Osteoblast (primary cell): ENCODE results near the gene EHMT2. TPM values are rescaled to one million over a fixed set of nuclear protein-coding genes. Genes with fewer than 3 reads are reported as not detected.

Source experiments
- DNase-seq: peaks from one replicate; pipeline ENCODE4 v3.0.0; 2011; ENCODE audit warnings: low spot score, mixed read lengths; ENCODE audit not compliant: insufficient read length; ENCODE audit errors: missing footprints
- H2AFZ ChIP-seq: 2 replicates; pipeline ENCODE4 v1.6.0; 2011; ENCODE audit warnings: mild to moderate bottlenecking, low read length
- H3K27ac ChIP-seq: 2 replicates; pipeline ENCODE4 v1.5.1; 2011; ENCODE audit warnings: mild to moderate bottlenecking, low read depth, low read length, moderate library complexity
- H3K27me3 ChIP-seq: 2 replicates; pipeline ENCODE4 v1.6.0; 2012; ENCODE audit warnings: mild to moderate bottlenecking, control low read depth, inconsistent platforms, low read length, moderate library complexity; ENCODE audit not compliant: insufficient read depth
- H3K36me3 ChIP-seq: 2 replicates; pipeline ENCODE4 v1.5.1; 2011; ENCODE audit warnings: mild to moderate bottlenecking, low read length, control low read depth, moderate library complexity; ENCODE audit not compliant: insufficient read depth
- H3K4me1 ChIP-seq: 2 replicates; pipeline ENCODE4 v1.5.1; 2011; ENCODE audit warnings: mild to moderate bottlenecking, low read length, control low read depth, moderate library complexity; ENCODE audit not compliant: insufficient read depth
- H3K4me2 ChIP-seq: 2 replicates; pipeline ENCODE4 v1.6.0; 2011; ENCODE audit warnings: mild to moderate bottlenecking, low read length; ENCODE audit not compliant: insufficient read depth
- H3K4me3 ChIP-seq: fragments of 200-600 bp; sonication (generic); 3 replicates; pipeline ENCODE4 v1.5.1; 2012; ENCODE audit warnings: mild to moderate bottlenecking, low read length, inconsistent platforms; ENCODE audit not compliant: insufficient read depth
- H3K79me2 ChIP-seq: 2 replicates; pipeline ENCODE4 v1.6.0; 2012; ENCODE audit warnings: mild to moderate bottlenecking, low read length, control low read depth, inconsistent platforms; ENCODE audit not compliant: insufficient read depth
- H3K9me3 ChIP-seq: 2 replicates; pipeline ENCODE4 v1.5.1; 2011; ENCODE audit warnings: low read depth, low read length, control low read depth
- H4K20me1 ChIP-seq: 2 replicates; pipeline ENCODE4 v1.6.0; 2012; ENCODE audit warnings: mild to moderate bottlenecking, low read length, control low read depth; ENCODE audit not compliant: insufficient read depth
- total RNA-seq: library from RNA; depleted of rRNA; stranded (reverse); fragments of >200 nt; gene quantifications from 2 replicates; pipeline ENCODE4 v1.2.3, GENCODE V29; 2012
- TF ChIP-seq, protein P1 (sequence below): IDR thresholded peaks from 2 replicates; pipeline ENCODE4 v1.5.1; 2011; ENCODE audit warnings: mild to moderate bottlenecking, low read depth, low read length, moderate library complexity; ENCODE audit errors: extremely low read depth

Gene EHMT2
- total RNA-seq, 1 donor: 40.9 TPM

DNA sequence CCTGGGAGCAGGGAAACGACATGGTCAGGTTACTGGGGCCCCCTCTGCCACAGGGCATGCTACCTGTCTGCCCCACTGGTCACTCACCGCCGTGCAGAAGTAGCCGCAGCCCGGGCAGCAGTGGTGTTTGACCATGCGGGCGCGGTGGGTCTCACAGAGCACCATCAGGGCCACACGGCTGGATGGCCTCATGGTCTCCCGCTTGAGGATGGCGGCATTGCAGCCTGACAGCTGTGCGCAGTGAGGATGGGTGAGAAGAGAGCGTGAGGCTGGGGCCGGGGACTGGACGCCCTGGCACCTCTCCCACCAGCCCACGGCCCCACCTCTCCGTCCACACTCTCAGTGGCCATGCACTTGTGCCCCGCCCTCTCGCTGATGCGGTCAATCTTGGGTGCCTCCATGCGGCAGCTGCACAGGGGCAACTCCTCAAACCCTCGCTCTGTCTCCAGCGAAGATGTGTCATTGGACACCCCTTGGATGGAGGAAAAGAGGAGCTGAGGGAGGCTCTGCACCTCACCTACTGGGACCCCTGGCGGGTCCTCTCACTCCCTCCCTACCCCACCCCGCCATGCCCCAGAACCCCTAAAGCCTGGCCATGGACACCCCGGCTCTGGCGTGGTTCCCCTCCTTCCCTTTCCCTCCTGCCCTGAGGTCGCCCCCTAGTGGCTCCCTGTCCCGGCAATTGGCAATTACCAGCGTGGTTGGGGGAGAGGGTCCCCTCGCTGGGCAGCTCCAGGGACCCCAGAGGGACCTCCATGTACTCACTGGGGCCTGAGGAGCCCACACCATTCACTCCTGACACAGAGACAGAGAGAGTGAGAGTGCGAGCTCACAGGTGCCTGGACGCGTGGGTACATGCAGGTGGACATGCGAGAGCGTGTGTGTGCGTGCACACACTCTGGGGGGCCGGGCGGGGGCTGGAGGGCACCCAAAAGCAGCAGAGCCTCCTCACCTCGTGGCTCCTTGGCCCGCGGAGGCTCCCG, 8.9 kb downstream of the EHMT2 start:
- Histone ChIP-seq H3K27ac (no peak overlapping the region), H3K9me3 (no peaks in the 10 kb centered on the region), H2AFZ (no peak overlapping the region), H3K4me3 (no peak overlapping the region), H3K36me3 (peaks cover 70% of the 10 kb centered on the region), H3K79me2 (no peaks in the 10 kb centered on the region), H3K4me2 (no peak overlapping the region), H3K4me1 (no peaks in the 10 kb centered on the region), H3K27me3 (no peaks in the 10 kb centered on the region), H4K20me1 (no peaks in the 10 kb centered on the region)
- TF ChIP-seq, protein P1, sequence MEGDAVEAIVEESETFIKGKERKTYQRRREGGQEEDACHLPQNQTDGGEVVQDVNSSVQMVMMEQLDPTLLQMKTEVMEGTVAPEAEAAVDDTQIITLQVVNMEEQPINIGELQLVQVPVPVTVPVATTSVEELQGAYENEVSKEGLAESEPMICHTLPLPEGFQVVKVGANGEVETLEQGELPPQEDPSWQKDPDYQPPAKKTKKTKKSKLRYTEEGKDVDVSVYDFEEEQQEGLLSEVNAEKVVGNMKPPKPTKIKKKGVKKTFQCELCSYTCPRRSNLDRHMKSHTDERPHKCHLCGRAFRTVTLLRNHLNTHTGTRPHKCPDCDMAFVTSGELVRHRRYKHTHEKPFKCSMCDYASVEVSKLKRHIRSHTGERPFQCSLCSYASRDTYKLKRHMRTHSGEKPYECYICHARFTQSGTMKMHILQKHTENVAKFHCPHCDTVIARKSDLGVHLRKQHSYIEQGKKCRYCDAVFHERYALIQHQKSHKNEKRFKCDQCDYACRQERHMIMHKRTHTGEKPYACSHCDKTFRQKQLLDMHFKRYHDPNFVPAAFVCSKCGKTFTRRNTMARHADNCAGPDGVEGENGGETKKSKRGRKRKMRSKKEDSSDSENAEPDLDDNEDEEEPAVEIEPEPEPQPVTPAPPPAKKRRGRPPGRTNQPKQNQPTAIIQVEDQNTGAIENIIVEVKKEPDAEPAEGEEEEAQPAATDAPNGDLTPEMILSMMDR: peak; percentile 70
- peak; percentile 92 for DNase-seq

DNA sequence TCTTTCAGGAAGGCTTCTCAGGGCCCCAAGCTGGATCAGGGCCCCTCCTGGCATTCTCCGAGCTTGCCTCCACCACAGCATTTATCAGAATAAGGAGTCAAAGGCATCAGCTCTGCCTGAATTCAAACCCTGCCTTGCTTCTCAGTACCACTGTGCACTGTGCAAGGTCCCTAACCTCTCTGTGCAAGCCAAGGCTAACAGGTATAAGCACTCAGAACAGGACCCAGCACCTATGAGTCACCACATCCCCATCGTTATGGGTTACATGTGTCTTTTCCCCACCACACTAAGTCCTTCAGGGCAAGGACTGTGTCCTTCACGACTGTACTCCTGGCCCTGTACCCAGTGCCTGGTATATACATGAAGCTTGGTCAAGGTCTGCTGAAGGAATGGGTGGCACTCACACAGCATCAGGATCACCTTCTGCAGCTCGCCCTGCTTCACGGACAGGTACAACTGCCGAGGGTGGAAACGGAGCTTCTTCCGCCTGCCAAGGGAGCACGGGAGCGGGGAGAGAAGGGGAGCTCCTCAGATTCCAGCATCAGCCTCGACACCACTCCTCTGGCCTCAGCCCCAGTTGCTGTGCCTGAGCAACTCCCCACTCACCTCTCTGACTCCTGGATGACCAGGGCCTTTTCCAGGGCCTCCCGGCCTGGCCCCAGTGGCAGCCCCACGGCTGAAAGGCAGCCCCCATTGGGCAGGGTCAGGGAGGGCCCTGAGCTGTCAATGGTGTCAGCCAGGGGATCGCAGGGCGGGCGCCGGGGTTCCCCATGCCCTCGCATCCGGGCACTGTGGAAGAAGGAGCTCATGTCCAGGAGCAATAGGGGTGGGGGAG, 10.1 kb downstream of the EHMT2 start:
- DNase-seq: peak; percentile 86
- H3K36me3 ChIP-seq: peaks cover 70% of the 10 kb centered on the region
- no peaks in the 10 kb centered on the region for H3K27me3 ChIP-seq
- no peak overlapping the region for H3K4me3 ChIP-seq
- no peak overlapping the region for H3K4me2 ChIP-seq
- H3K27ac ChIP-seq: no peak overlapping the region
- no peaks in the 10 kb centered on the region for H4K20me1 ChIP-seq
- no peak overlapping the region for H2AFZ ChIP-seq
- H3K4me1 ChIP-seq: no peaks in the 10 kb centered on the region
- H3K9me3 ChIP-seq: no peaks in the 10 kb centered on the region
- no peaks in the 10 kb centered on the region for H3K79me2 ChIP-seq
- TF ChIP-seq, protein P1: no peak

DNA sequence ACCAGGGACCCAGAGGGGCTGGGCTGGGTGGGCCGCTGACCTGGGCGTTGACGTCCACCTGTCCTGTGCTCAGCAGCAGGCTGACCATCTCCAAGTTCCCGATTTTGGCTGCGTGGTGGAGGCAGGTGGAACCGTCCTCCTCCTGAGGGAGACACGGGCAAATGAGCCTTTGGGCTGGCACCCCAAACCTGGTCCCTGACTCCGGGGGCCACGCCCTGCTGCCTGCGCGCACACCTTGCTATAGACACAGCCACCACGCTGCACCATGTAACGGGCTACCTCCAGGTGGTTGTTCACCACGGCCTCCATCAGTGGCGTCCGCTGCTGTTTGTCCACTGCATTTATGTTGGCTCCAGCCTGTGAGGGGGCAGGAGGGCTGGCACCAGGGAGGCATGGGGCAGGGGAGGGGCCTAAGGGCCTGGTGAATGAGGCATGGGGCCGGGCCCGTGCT, 10.9 kb downstream of the EHMT2 start:
- H3K27ac ChIP-seq: no peak overlapping the region
- H3K9me3 ChIP-seq: no peaks in the 10 kb centered on the region
- no peaks in the 10 kb centered on the region for H3K27me3 ChIP-seq
- TF ChIP-seq, protein P1: no peak
- H4K20me1 ChIP-seq: no peaks in the 10 kb centered on the region
- H3K4me1 ChIP-seq: no peaks in the 10 kb centered on the region
- H3K79me2 ChIP-seq: no peaks in the 10 kb centered on the region
- DNase-seq: peak; percentile 11
- H3K4me2 ChIP-seq: no peak overlapping the region
- H3K36me3 ChIP-seq: peaks cover 65% of the 10 kb centered on the region
- no peak overlapping the region for H2AFZ ChIP-seq
- no peak overlapping the region for H3K4me3 ChIP-seq
